Measurements from ENCODE around the gene RAB38.

Gene RAB38

GRCh38 chr11:88105526-88105925 lies 69.7 kb downstream of the RAB38 start:
- DNase-seq: no peak
- no peak overlapping the region for H3K4me2 ChIP-seq (ENCODE audit: insufficient read depth, low read length)
- H3K79me2 ChIP-seq (ENCODE audit: insufficient read depth, low read length): no peaks in the 10 kb centered on the region
- no peaks in the 10 kb centered on the region for H3K4me1 ChIP-seq (ENCODE audit: insufficient read depth, low read length)
- H4K20me1 ChIP-seq (ENCODE audit: insufficient read depth, low read length): no peaks in the 10 kb centered on the region
- no peaks in the 10 kb centered on the region for H3K9me3 ChIP-seq (ENCODE audit: insufficient read depth, low read length, severe bottlenecking)
- H2AFZ ChIP-seq (ENCODE audit: low read depth, low read length): no peak overlapping the region
- no peak overlapping the region for H3K4me3 ChIP-seq (ENCODE audit: low read depth in 1 of 2, low read length in 2 of 2)
- H3K36me3 ChIP-seq (ENCODE audit: insufficient read depth, low read length): no peaks in the 10 kb centered on the region
- no peak for ATAC-seq (ENCODE audit: insufficient read depth, low read depth)
- H3K27ac ChIP-seq (ENCODE audit: low read length): no peak overlapping the region
- H3K27me3 ChIP-seq (ENCODE audit: insufficient read depth, low read length, poor library complexity): no peaks in the 10 kb centered on the region
- TF ChIP-seq EZH2 (IDR thresholded peaks at IDR 0.05; ENCODE audit: borderline replicate concordance, low read depth, low read length, severe bottlenecking): no peak
- TF ChIP-seq CTCF (IDR thresholded peaks at IDR 0.05; ENCODE audit: borderline replicate concordance, extremely low read depth, low read length, poor library complexity, severe bottlenecking): no peak
- H3K9ac ChIP-seq (ENCODE audit: low read depth, low read length): no peak overlapping the region

GRCh38 chr11:88104408-88104807 lies 70.8 kb downstream of the RAB38 start:
- Histone ChIP-seq H4K20me1 (ENCODE audit: insufficient read depth, low read length) (no peaks in the 10 kb centered on the region), H3K27ac (ENCODE audit: low read length) (no peak overlapping the region), H3K4me1 (ENCODE audit: insufficient read depth, low read length) (no peaks in the 10 kb centered on the region), H3K4me2 (ENCODE audit: insufficient read depth, low read length) (no peak overlapping the region), H3K4me3 (ENCODE audit: low read depth in 1 of 2, low read length in 2 of 2) (no peak overlapping the region), H3K9ac (ENCODE audit: low read depth, low read length) (no peak overlapping the region), H3K9me3 (ENCODE audit: insufficient read depth, low read length, severe bottlenecking) (no peaks in the 10 kb centered on the region), H2AFZ (ENCODE audit: low read depth, low read length) (no peak overlapping the region), H3K27me3 (ENCODE audit: insufficient read depth, low read length, poor library complexity) (no peaks in the 10 kb centered on the region), H3K36me3 (ENCODE audit: insufficient read depth, low read length) (no peaks in the 10 kb centered on the region), H3K79me2 (ENCODE audit: insufficient read depth, low read length) (no peaks in the 10 kb centered on the region)
- ATAC-seq (ENCODE audit: insufficient read depth, low read depth) (no peak), DNase-seq (no peak)
- TF ChIP-seq EZH2 (IDR thresholded peaks at IDR 0.05; ENCODE audit: borderline replicate concordance, low read depth, low read length, severe bottlenecking) (no peak), CTCF (IDR thresholded peaks at IDR 0.05; ENCODE audit: borderline replicate concordance, extremely low read depth, low read length, poor library complexity, severe bottlenecking) (no peak)

GRCh38 chr11:88103337-88104206 lies 71.7 kb downstream of the RAB38 start:
- H3K9ac ChIP-seq (ENCODE audit: low read depth, low read length): no peak overlapping the region
- no peaks in the 10 kb centered on the region for H3K79me2 ChIP-seq (ENCODE audit: insufficient read depth, low read length)
- H3K4me2 ChIP-seq (ENCODE audit: insufficient read depth, low read length): no peak overlapping the region
- H2AFZ ChIP-seq (ENCODE audit: low read depth, low read length): no peak overlapping the region
- H3K36me3 ChIP-seq (ENCODE audit: insufficient read depth, low read length): no peaks in the 10 kb centered on the region
- no peaks in the 10 kb centered on the region for H3K9me3 ChIP-seq (ENCODE audit: insufficient read depth, low read length, severe bottlenecking)
- no peak overlapping the region for H3K27ac ChIP-seq (ENCODE audit: low read length)
- DNase-seq (peak; percentile 44), ATAC-seq (ENCODE audit: insufficient read depth, low read depth) (peak; percentile 81)
- H3K4me3 ChIP-seq (ENCODE audit: low read depth in 1 of 2, low read length in 2 of 2): no peak overlapping the region
- no peaks in the 10 kb centered on the region for H3K27me3 ChIP-seq (ENCODE audit: insufficient read depth, low read length, poor library complexity)
- H4K20me1 ChIP-seq (ENCODE audit: insufficient read depth, low read length): no peaks in the 10 kb centered on the region
- TF ChIP-seq CTCF (IDR thresholded peaks at IDR 0.05; ENCODE audit: borderline replicate concordance, extremely low read depth, low read length, poor library complexity, severe bottlenecking) (peak; percentile 81), EZH2 (IDR thresholded peaks at IDR 0.05; ENCODE audit: borderline replicate concordance, low read depth, low read length, severe bottlenecking) (no peak)
- no peaks in the 10 kb centered on the region for H3K4me1 ChIP-seq (ENCODE audit: insufficient read depth, low read length)
